IPS DF 6.9 (cell line): ENCODE measurements around the gene KBTBD2.

Experiments
- DNase-seq: peaks from one replicate; pipeline ENCODE4 v3.0.0-alpha.2; 2013; ENCODE audit warnings: low read depth, low spot score
- H3K27ac ChIP-seq: one replicate; pipeline ENCODE4 v1.5.1; 2013; ENCODE audit warnings: low read length, control low read depth
- H3K27me3 ChIP-seq: 2 replicates; pipeline ENCODE4 v1.6.1; 2013; ENCODE audit warnings: mild to moderate bottlenecking, low read length; ENCODE audit not compliant: control insufficient read depth, insufficient read depth
- H3K36me3 ChIP-seq: 2 replicates; pipeline ENCODE4 v1.6.1; 2013; ENCODE audit warnings: low read length; ENCODE audit not compliant: control insufficient read depth, insufficient read depth
- H3K4me1 ChIP-seq: 2 replicates; pipeline ENCODE4 v1.6.1; 2013; ENCODE audit warnings: low read length; ENCODE audit not compliant: control insufficient read depth, insufficient read depth
- H3K4me3 ChIP-seq: 2 replicates; pipeline ENCODE4 v1.5.1; 2013; ENCODE audit warnings: mild to moderate bottlenecking, low read length
- H3K9me3 ChIP-seq: 2 replicates; pipeline ENCODE4 v1.6.1; 2013; ENCODE audit warnings: low read length, inconsistent platforms; ENCODE audit not compliant: control insufficient read depth, insufficient read depth
- WGBS: extraction: QIAGEN DNeasy Blood & Tissue Kit; methylation state at CpG from one replicate; pipeline ENCODE4 v1.1.7; 2013; ENCODE audit warnings: mixed read lengths, missing lambda C conversion rate; ENCODE audit not compliant: insufficient read length, insufficient coverage; 5-methylcytosine and 5-hydroxymethylcytosine counted together

KBTBD2 gene

GRCh38 chr7:32893722-32894121 is 2.2 kb upstream of the KBTBD2 start:
- no peak for DNase-seq
- no peaks in the 10 kb centered on the region for H3K9me3 ChIP-seq
- H3K4me3 ChIP-seq, result no peak overlapping the region
- WGBS, result no CpG with 5 or more reads among the region's 3 CpGs
- no peaks in the 10 kb centered on the region for H3K27me3 ChIP-seq
- H3K36me3 ChIP-seq, result no peaks in the 10 kb centered on the region
- no peaks in the 10 kb centered on the region; the same call in 1 of the 2 replicates for H3K4me1 ChIP-seq
- no peak overlapping the region for H3K27ac ChIP-seq

DNA sequence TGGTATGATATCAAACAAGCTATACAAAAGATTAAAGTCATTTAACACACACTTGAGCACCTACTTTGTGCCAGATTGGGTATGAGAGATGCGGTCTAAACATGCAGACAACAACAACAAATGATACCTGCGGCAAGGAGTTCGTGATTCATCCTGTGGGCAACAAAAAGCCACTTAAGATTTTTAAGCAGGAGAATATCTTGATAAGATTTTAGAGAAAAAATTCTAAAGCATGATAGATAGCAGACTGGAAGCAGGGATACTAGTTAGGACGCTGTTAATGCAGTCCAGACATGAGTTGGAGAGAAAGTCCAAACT is 1.6 kb upstream of the KBTBD2 start:
- WGBS, result no CpG with 5 or more reads among the region's 4 CpGs
- H3K36me3 ChIP-seq, result no peaks in the 10 kb centered on the region

DNA sequence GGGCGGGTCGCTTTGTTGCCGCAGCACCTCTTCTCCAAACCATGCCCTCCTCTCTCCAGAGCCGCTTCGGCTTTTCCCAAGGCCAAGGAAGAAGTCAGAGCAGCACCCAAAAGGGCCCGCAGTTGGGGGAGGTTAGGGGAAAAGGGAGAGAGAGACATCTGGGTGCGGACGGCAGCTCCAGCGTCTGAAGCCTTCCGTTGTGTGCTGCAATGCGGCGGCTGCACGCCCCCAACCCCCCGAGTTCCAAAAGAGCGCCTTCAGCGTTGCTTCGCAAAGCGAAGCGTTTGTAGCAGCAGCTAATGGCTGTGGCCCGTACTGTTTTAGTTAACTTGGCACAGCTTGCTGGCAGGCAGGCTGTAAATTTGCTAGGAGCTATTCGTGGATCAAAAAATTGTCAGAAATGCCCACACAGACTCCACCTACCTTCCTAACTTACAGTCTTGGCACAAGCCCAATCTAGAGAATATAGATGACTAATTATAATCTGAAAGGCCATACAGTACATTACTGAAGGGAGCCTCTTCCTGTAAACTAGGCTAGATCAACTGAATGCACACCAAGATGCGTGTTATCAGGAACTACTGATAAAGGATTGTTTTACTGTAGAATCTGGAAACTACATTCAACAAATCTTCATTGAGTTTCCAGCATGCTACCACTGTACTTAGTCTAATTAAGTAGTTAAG is 1.1 kb upstream of the KBTBD2 start:
- H3K27me3 ChIP-seq, result no peaks in the 10 kb centered on the region
- H3K36me3 ChIP-seq, result no peaks in the 10 kb centered on the region
- WGBS, result no CpG with 5 or more reads among the region's 22 CpGs
- H3K27ac ChIP-seq, result peak overlapping the region; percentile 25
- peak overlapping the region; percentile 100; the same call in 1 of the 2 replicates for H3K4me3 ChIP-seq
- no peaks in the 10 kb centered on the region for H3K9me3 ChIP-seq
- DNase-seq, result no peak
- H3K4me1 ChIP-seq, result no peaks in the 10 kb centered on the region; the same call in 1 of the 2 replicates

More for the DNA sequence above, 1.6 kb upstream of the KBTBD2 start:
- no peak for DNase-seq
- Histone ChIP-seq H3K9me3 (no peaks in the 10 kb centered on the region), H3K27me3 (no peaks in the 10 kb centered on the region), H3K4me1 (no peaks in the 10 kb centered on the region; the same call in 1 of the 2 replicates), H3K27ac (no peak overlapping the region), H3K4me3 (no peak overlapping the region)

- no CpG with 5 or more reads among the region's 85 CpGs for WGBS
- no peaks in the 10 kb centered on the region for H3K36me3 ChIP-seq
- peak overlapping the region; percentile 25 for H3K27ac ChIP-seq
- H3K4me1 ChIP-seq, result no peaks in the 10 kb centered on the region; the same call in 1 of the 2 replicates
- no peaks in the 10 kb centered on the region for H3K27me3 ChIP-seq
- peak; percentile 78 for DNase-seq
- peak overlapping the region; percentile 100; the same call in 1 of the 2 replicates for H3K4me3 ChIP-seq
- H3K9me3 ChIP-seq, result no peaks in the 10 kb centered on the region
Measured at GRCh38 chr7:32891800-32892520, 400 bp upstream of the KBTBD2 start.

- WGBS, result no CpG with 5 or more reads among the region's 8 CpGs
- Histone ChIP-seq H3K27me3 (no peaks in the 10 kb centered on the region), H3K4me1 (no peaks in the 10 kb centered on the region; the same call in 1 of the 2 replicates), H3K36me3 (no peaks in the 10 kb centered on the region), H3K9me3 (no peaks in the 10 kb centered on the region), H3K27ac (no peak overlapping the region), H3K4me3 (peak overlapping the region; percentile 100; the same call in 1 of the 2 replicates)
- DNase-seq, result no peak
Measured at GRCh38 chr7:32890793-32891042, 842 bp downstream of the KBTBD2 start.

DNA sequence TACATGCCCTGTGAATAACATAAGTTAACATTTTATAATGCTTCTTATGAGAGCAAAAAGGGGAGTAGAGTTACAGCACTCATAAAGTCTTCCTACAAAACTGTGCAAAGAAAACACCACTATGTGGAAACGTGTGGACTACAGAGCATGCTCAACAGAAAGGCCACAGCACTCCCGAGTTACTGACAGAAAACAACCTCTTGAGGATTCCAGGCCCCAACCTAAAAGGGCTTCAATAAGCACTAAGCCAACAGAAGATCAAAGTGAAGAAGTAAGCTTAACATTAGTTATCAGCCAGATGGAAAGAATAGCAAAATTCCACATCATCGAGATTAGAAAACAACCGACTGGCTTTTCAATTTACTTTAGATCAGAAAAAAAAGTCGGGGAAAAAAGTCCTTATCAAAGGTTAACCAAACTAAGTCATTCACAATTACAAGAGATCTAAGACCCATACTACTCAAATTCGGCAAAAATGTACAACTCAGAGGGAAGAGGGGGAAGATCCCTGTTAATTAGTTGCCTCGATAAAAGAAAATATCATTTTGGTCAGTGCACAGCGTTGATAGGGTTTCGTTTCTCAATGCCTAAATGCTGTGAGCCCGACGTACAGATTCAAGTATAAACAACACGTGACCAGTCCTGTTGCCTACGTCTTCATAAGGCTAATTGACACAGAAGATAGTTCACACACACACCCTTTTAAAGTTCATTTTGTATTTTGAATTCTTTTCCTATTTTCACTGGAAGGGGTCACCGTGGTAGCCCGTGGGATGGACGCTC is 1.4 kb downstream of the KBTBD2 start:
- no peaks in the 10 kb centered on the region for H3K9me3 ChIP-seq
- H3K36me3 ChIP-seq, result no peaks in the 10 kb centered on the region
- H3K27ac ChIP-seq, result no peak overlapping the region
- WGBS, result no CpG with 5 or more reads among the region's 16 CpGs
- H3K4me3 ChIP-seq, result peak overlapping the region; percentile 100; the same call in 1 of the 2 replicates
- H3K4me1 ChIP-seq, result no peaks in the 10 kb centered on the region; the same call in 1 of the 2 replicates
- no peak for DNase-seq
- no peaks in the 10 kb centered on the region for H3K27me3 ChIP-seq

GRCh38 chr7:32888505-32888904 is 3.1 kb downstream of the KBTBD2 start:
- Histone ChIP-seq H3K4me3 (no peak overlapping the region), H3K36me3 (no peaks in the 10 kb centered on the region), H3K27ac (no peak overlapping the region), H3K4me1 (no peaks in the 10 kb centered on the region; the same call in 1 of the 2 replicates), H3K9me3 (no peaks in the 10 kb centered on the region), H3K27me3 (no peaks in the 10 kb centered on the region)
- no peak for DNase-seq
- no CpG with 5 or more reads among the region's 6 CpGs for WGBS

- Histone ChIP-seq H3K27me3 (no peaks in the 10 kb centered on the region), H3K4me3 (no peak overlapping the region), H3K36me3 (no peaks in the 10 kb centered on the region), H3K4me1 (no peaks in the 10 kb centered on the region), H3K9me3 (no peaks in the 10 kb centered on the region), H3K27ac (no peak overlapping the region)
- WGBS, result no CpG with 5 or more reads among the region's 3 CpGs
- DNase-seq, result no peak
Measured at GRCh38 chr7:32887395-32887794, 4.2 kb downstream of the KBTBD2 start.

- H3K27me3 ChIP-seq, result no peaks in the 10 kb centered on the region
- no peak overlapping the region for H3K4me3 ChIP-seq
- no peaks in the 10 kb centered on the region for H3K4me1 ChIP-seq
- DNase-seq, result no peak
- no peak overlapping the region for H3K27ac ChIP-seq
- H3K9me3 ChIP-seq, result no peaks in the 10 kb centered on the region
- no peaks in the 10 kb centered on the region for H3K36me3 ChIP-seq
- WGBS, result no CpG with 5 or more reads among the region's 2 CpGs
Measured at GRCh38 chr7:32881074-32881982, 10.2 kb downstream of the KBTBD2 start.

GRCh38 chr7:32879460-32879859 is 12.1 kb downstream of the KBTBD2 start:
- Histone ChIP-seq H3K9me3 (no peaks in the 10 kb centered on the region), H3K36me3 (peaks cover 2% of the 10 kb centered on the region; the same call in 1 of the 2 replicates), H3K27ac (no peak overlapping the region), H3K4me3 (no peak overlapping the region), H3K4me1 (no peaks in the 10 kb centered on the region), H3K27me3 (no peaks in the 10 kb centered on the region)
- WGBS, result no CpG with 5 or more reads among the region's 2 CpGs
- DNase-seq, result no peak
